Activated naive CD8-positive, alpha-beta T cell (primary cell): ENCODE data around the gene CFAP54.
"Not testable (repeated sequence)": the region's sequence is repeated elsewhere in the genome, so short reads cannot be mapped to it uniquely, and the experiment has no call there.

Experiments
- H3K27ac Mint-ChIP-seq: one replicate; pipeline ENCODE4 v1.8.0; 2021; ENCODE audit warnings: mixed read lengths
- H3K27me3 Mint-ChIP-seq: one replicate; pipeline ENCODE4 v1.8.0; 2021; ENCODE audit warnings: mixed read lengths
- H3K36me3 Mint-ChIP-seq: one replicate; pipeline ENCODE4 v1.8.0; 2021; ENCODE audit warnings: mixed read lengths
- H3K4me1 Mint-ChIP-seq: one replicate; pipeline ENCODE4 v1.8.0; 2021; ENCODE audit warnings: low read depth, mixed read lengths
- H3K4me3 Mint-ChIP-seq: one replicate; pipeline ENCODE4 v1.8.0; 2021; ENCODE audit warnings: mild to moderate bottlenecking, mixed read lengths
- H3K9me3 Mint-ChIP-seq: one replicate; pipeline ENCODE4 v1.8.0; 2021; ENCODE audit warnings: low read depth, mixed read lengths

CFAP54 gene

GRCh38 chr12:96520767-96521166 lies 31.4 kb downstream of the CFAP54 start:
- Mint-ChIP-seq H3K27me3 (no peaks in the 10 kb centered on the region), H3K27ac (no peak overlapping the region), H3K36me3 (no peaks in the 10 kb centered on the region), H3K9me3 (no peaks in the 10 kb centered on the region), H3K4me1 (peaks cover 16% of the 10 kb centered on the region), H3K4me3 (no peak overlapping the region)

DNA sequence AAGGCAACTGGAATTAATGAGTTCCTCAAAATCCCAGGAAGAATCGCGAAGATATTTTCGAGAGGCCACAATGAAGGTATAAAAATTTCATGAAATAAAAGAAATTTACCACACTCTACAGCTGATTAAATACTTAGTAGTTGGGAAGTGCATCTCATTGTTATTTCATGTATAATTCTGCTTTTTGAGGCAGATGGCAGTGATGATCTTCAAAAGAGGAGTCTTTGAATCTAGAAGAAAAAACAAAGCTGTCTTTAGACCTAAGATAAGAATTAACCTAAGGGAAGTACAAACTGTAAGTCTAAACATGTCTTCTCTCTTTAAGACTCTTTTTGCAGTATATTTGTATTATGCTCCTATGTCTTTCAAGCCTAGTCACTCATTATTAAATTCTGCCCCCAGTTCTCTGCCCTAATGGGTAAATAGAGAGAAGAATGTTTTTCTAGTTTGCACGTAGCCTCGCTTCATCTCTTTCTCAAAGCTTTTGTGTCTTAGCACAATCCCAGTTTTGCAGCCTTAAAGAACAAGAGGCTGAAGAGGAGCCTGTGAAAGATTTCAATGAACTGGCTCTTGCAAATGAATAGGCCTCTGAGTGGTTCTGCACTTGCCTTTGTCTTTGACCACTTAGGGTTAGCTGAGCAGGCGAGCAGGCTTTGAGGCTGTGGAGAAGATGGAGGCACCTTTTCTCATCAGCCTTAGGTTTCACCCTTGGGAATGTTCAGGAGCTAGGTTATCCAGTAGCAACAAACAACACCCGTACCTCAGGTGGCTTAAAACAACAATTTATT lies 32.7 kb downstream of the CFAP54 start:
- no peaks in the 10 kb centered on the region for H3K27me3 Mint-ChIP-seq

GRCh38 chr12:96522690-96523089 lies 33.3 kb downstream of the CFAP54 start:
- Mint-ChIP-seq H3K27me3 (no peaks in the 10 kb centered on the region), H3K9me3 (no peaks in the 10 kb centered on the region), H3K36me3 (no peaks in the 10 kb centered on the region), H3K4me3 (no peak overlapping the region), H3K4me1 (peaks cover 7% of the 10 kb centered on the region), H3K27ac (no peak overlapping the region)

More for the DNA sequence above, 32.7 kb downstream of the CFAP54 start:
- Mint-ChIP-seq H3K4me3 (no peak overlapping the region), H3K4me1 (peaks cover 13% of the 10 kb centered on the region), H3K9me3 (no peaks in the 10 kb centered on the region), H3K36me3 (no peaks in the 10 kb centered on the region), H3K27ac (no peak overlapping the region)

GRCh38 chr12:96526110-96526509 lies 36.7 kb downstream of the CFAP54 start:
- no peaks in the 10 kb centered on the region for H3K36me3 Mint-ChIP-seq
- H3K4me1 Mint-ChIP-seq, result peaks cover 5% of the 10 kb centered on the region
- no peaks in the 10 kb centered on the region for H3K9me3 Mint-ChIP-seq
- H3K27me3 Mint-ChIP-seq, result no peaks in the 10 kb centered on the region
- H3K27ac Mint-ChIP-seq, result no peak overlapping the region
- H3K4me3 Mint-ChIP-seq, result no peak overlapping the region

DNA sequence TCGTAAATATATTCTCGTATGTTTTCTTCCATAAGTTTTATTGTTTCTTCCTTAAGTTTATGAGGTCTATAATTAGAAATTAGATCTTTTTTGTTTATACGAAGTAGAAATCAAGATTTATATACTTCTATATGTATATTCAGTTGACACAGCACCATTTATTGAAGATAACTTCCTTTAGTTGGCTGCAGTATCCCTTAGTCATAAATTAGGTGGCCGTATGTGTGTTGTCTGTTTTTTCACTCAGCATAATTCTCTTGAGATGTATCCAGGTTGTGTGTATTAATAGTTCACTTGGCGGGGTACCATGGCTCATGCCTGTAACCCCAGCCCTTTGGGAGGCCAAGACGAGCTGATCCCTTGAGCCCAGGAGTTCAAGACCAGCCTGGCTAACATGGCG lies 40.5 kb downstream of the CFAP54 start:
- Mint-ChIP-seq H3K9me3 (no peaks in the 10 kb centered on the region), H3K4me1 (peaks cover 5% of the 10 kb centered on the region), H3K4me3 (no peak overlapping the region), H3K27ac (no peak overlapping the region), H3K27me3 (no peaks in the 10 kb centered on the region), H3K36me3 (no peaks in the 10 kb centered on the region)

DNA sequence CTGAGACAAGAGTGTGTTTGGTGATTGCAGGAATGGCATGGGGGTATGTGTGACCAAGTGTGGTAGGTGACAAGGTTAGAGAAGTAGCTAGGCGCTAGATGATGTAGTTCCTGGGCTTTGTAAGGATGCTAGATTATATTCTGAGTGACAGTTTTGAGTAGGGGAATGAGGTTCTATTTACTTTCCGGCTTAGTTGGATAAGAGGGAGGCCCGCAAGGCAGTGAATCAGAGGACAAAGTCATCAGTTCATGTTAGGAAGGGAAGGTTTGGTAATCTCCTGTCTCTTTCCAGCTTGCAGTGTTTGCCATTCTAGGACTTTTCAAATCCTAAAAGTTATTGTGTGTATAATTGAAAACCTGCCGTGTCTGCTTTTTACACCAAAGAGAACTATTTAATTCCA lies 45.0 kb downstream of the CFAP54 start:
- no peaks in the 10 kb centered on the region for H3K27me3 Mint-ChIP-seq

GRCh38 chr12:96548384-96548783 lies 59.0 kb downstream of the CFAP54 start:
- Mint-ChIP-seq H3K4me1 (no peaks in the 10 kb centered on the region), H3K27ac (no peak overlapping the region), H3K4me3 (no peak overlapping the region), H3K36me3 (peaks cover 10% of the 10 kb centered on the region), H3K27me3 (peaks cover 7% of the 10 kb centered on the region), H3K9me3 (peaks cover 9% of the 10 kb centered on the region)

More for the DNA sequence above, 45.0 kb downstream of the CFAP54 start:
- Mint-ChIP-seq H3K9me3 (no peaks in the 10 kb centered on the region), H3K4me3 (no peak overlapping the region), H3K27ac (no peak overlapping the region), H3K4me1 (no peaks in the 10 kb centered on the region), H3K36me3 (no peaks in the 10 kb centered on the region)

DNA sequence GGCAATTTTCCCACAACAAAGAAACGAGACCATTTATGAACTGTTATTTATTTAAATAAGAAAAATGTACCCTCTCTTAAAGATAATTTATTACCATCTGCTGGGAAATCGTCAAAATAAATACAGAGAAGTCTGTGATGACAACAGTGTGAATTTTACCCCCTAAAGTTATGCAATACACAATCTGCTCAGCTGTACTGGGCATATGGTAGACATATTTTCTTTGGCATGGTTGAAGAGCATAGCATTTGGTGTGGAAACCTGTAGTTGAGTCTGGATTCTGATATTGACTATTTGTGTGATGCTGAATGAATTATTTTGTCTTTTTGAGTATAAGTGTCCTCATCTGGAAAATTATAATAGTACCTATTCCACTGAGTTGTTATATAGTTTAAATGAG lies 60.0 kb downstream of the CFAP54 start:
- no peak overlapping the region for H3K4me3 Mint-ChIP-seq
- no peaks in the 10 kb centered on the region for H3K4me1 Mint-ChIP-seq
- H3K36me3 Mint-ChIP-seq, result peaks cover 4% of the 10 kb centered on the region
- no peak overlapping the region for H3K27ac Mint-ChIP-seq
- peaks cover 1% of the 10 kb centered on the region for H3K9me3 Mint-ChIP-seq
- H3K27me3 Mint-ChIP-seq, result peaks cover 7% of the 10 kb centered on the region

GRCh38 chr12:96570579-96570978 lies 81.2 kb downstream of the CFAP54 start:
- H3K27ac Mint-ChIP-seq, result peak overlapping the region; percentile 65
- no peaks in the 10 kb centered on the region for H3K9me3 Mint-ChIP-seq
- H3K27me3 Mint-ChIP-seq, result peaks cover 11% of the 10 kb centered on the region
- no peaks in the 10 kb centered on the region for H3K36me3 Mint-ChIP-seq
- H3K4me3 Mint-ChIP-seq, result no peak overlapping the region
- peaks cover 11% of the 10 kb centered on the region for H3K4me1 Mint-ChIP-seq

GRCh38 chr12:96571101-96571862 lies 81.9 kb downstream of the CFAP54 start:
- Mint-ChIP-seq H3K9me3 (no peaks in the 10 kb centered on the region), H3K27me3 (peaks cover 9% of the 10 kb centered on the region), H3K4me3 (no peak overlapping the region), H3K36me3 (no peaks in the 10 kb centered on the region), H3K27ac (peak overlapping the region; percentile 65), H3K4me1 (peaks cover 11% of the 10 kb centered on the region)

DNA sequence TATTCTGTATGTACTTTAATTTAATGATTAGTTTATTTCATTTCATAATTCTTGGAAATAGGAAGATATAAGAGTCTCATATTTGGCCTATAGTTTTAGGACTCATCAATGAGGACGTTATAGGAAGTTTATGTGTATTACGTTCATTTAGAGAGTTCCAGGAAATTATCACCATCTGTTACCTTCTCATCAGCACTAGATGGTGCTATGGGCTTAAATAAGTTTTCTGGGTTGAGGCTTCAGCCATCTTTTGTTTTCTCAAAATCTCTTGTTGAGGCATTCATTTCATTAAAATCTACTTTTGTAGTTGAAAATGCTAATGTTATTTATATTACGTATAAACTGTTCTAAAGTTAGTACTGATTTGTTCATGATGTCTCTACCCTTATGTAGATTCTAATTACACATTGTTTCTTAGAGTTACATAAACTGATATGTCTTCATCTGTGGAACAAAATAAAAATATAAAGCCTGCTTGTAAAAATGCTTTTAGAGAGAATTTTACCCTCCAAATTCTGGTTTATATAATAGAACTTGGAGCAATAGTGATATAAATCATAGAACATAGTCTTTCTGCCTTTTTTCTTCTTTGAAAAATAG lies 89.2 kb downstream of the CFAP54 start:
- no peak overlapping the region for H3K4me3 Mint-ChIP-seq
- H3K27me3 Mint-ChIP-seq, result peaks cover 3% of the 10 kb centered on the region
- H3K9me3 Mint-ChIP-seq, result no peaks in the 10 kb centered on the region
- no peaks in the 10 kb centered on the region for H3K36me3 Mint-ChIP-seq
- no peak overlapping the region for H3K27ac Mint-ChIP-seq
- H3K4me1 Mint-ChIP-seq, result no peaks in the 10 kb centered on the region

GRCh38 chr12:96585977-96586376 lies 96.6 kb downstream of the CFAP54 start:
- Mint-ChIP-seq H3K36me3 (no peaks in the 10 kb centered on the region), H3K27ac (no peak overlapping the region), H3K27me3 (peaks cover 6% of the 10 kb centered on the region), H3K4me3 (no peak overlapping the region), H3K9me3 (no peaks in the 10 kb centered on the region), H3K4me1 (no peaks in the 10 kb centered on the region)

GRCh38 chr12:96587691-96588090 lies 98.3 kb downstream of the CFAP54 start:
- Mint-ChIP-seq H3K27me3 (peaks cover 6% of the 10 kb centered on the region), H3K4me3 (no peak overlapping the region), H3K9me3 (no peaks in the 10 kb centered on the region), H3K27ac (no peak overlapping the region), H3K36me3 (no peaks in the 10 kb centered on the region), H3K4me1 (no peaks in the 10 kb centered on the region)

DNA sequence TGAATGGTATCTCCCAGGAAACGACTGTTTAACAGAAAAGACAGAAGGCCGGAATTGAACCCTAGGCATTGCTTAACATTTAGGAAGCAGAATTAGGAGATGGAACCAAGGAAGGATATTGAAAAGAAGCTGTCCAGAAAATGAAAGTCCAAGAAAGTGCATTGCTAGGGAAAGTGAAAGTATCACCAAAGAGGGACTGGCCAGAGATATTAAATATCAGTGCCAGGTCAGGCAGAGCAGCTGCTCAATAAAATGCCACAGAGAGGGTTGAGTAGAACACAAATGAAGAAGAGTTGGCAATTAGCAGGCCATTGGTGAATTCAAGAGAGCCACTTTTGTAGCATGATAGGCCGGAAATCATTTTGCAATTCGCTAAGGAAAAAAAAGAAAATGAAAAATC lies 101.6 kb downstream of the CFAP54 start:
- Mint-ChIP-seq H3K27me3 (peaks cover 7% of the 10 kb centered on the region), H3K27ac (no peak overlapping the region), H3K4me3 (no peak overlapping the region), H3K9me3 (no peaks in the 10 kb centered on the region), H3K36me3 (no peaks in the 10 kb centered on the region), H3K4me1 (no peaks in the 10 kb centered on the region)

DNA sequence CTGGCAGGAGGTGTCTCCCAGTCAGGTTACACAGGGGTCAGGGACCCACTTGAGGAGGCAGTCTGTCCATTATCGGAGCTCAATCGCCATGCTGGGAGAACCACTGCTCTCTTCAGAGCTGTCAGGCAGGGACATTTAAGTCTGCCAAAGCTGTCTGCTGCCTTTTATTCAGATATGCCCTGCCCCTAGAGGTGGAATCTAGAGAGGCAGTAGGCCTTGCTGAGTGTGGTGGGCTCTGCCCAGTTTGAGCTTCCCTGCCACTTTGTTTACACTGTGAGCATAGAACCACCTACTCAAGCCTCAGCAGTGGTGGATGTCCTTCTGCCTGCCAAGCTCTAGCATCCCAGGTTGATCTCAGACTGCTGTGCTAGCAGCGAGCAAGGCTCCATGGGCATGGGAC lies 115.0 kb downstream of the CFAP54 start:
- not testable (repeated sequence) for H3K36me3 Mint-ChIP-seq, H3K4me1 Mint-ChIP-seq, H3K9me3 Mint-ChIP-seq, H3K4me3 Mint-ChIP-seq, H3K27ac Mint-ChIP-seq
- peaks cover 39% of the 10 kb centered on the region for H3K27me3 Mint-ChIP-seq
